Measurements from ENCODE around the gene PSENEN.

- TF ChIP-seq, protein P1, sequence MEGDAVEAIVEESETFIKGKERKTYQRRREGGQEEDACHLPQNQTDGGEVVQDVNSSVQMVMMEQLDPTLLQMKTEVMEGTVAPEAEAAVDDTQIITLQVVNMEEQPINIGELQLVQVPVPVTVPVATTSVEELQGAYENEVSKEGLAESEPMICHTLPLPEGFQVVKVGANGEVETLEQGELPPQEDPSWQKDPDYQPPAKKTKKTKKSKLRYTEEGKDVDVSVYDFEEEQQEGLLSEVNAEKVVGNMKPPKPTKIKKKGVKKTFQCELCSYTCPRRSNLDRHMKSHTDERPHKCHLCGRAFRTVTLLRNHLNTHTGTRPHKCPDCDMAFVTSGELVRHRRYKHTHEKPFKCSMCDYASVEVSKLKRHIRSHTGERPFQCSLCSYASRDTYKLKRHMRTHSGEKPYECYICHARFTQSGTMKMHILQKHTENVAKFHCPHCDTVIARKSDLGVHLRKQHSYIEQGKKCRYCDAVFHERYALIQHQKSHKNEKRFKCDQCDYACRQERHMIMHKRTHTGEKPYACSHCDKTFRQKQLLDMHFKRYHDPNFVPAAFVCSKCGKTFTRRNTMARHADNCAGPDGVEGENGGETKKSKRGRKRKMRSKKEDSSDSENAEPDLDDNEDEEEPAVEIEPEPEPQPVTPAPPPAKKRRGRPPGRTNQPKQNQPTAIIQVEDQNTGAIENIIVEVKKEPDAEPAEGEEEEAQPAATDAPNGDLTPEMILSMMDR (IDR thresholded peaks at IDR 0.05): no peak
- no peak for TF ChIP-seq POLR2A (IDR thresholded peaks at IDR 0.05)
These were observed 22.0 kb downstream of the PSENEN start for GRCh38 chr19:35767288-35768081.

All from right lobe of liver (tissue), 4 donors.